Measurements from ENCODE around the gene ZBED6. TPM values are rescaled to one million over a fixed set of nuclear protein-coding genes. Genes with fewer than 3 reads are reported as not detected.

Gene ZBED6
- total and polyA plus RNA-seq, 2 experiments from 2014 or later = 2.5 to 4.8 TPM

DNA sequence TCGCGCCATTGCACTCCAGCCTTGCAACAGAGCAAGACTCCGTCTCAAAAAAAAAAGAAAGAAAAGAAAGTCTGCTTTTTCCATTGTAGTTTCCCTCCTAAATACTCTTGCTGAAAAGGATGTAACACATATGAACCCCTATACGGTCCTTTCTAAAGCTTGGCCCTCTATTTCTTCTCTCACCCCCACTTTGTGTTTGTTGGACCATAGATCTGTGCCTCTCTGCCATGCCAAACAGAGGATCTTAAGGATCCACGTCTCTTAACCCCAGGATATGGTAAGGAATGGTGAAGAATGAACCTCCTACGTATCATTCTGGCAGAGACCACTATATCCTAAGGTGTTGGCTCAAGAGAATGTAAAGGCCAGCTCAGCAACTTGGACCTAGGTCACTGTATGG, 49.1 kb upstream of the ZBED6 start:
- H3K36me3 ChIP-seq (ENCODE audit: insufficient read depth) = no peaks in the 10 kb centered on the region
- H3K4me3 Mint-ChIP-seq = no peak overlapping the region
- H4K20me1 ChIP-seq (replicated peaks; ENCODE audit: insufficient read depth) = no peaks in the 10 kb centered on the region
- no peak for TF ChIP-seq ZNF331 (CRISPR knock-in tag; IDR thresholded peaks at IDR 0.05; ENCODE audit: low read depth)
- TF ChIP-seq, protein P1, sequence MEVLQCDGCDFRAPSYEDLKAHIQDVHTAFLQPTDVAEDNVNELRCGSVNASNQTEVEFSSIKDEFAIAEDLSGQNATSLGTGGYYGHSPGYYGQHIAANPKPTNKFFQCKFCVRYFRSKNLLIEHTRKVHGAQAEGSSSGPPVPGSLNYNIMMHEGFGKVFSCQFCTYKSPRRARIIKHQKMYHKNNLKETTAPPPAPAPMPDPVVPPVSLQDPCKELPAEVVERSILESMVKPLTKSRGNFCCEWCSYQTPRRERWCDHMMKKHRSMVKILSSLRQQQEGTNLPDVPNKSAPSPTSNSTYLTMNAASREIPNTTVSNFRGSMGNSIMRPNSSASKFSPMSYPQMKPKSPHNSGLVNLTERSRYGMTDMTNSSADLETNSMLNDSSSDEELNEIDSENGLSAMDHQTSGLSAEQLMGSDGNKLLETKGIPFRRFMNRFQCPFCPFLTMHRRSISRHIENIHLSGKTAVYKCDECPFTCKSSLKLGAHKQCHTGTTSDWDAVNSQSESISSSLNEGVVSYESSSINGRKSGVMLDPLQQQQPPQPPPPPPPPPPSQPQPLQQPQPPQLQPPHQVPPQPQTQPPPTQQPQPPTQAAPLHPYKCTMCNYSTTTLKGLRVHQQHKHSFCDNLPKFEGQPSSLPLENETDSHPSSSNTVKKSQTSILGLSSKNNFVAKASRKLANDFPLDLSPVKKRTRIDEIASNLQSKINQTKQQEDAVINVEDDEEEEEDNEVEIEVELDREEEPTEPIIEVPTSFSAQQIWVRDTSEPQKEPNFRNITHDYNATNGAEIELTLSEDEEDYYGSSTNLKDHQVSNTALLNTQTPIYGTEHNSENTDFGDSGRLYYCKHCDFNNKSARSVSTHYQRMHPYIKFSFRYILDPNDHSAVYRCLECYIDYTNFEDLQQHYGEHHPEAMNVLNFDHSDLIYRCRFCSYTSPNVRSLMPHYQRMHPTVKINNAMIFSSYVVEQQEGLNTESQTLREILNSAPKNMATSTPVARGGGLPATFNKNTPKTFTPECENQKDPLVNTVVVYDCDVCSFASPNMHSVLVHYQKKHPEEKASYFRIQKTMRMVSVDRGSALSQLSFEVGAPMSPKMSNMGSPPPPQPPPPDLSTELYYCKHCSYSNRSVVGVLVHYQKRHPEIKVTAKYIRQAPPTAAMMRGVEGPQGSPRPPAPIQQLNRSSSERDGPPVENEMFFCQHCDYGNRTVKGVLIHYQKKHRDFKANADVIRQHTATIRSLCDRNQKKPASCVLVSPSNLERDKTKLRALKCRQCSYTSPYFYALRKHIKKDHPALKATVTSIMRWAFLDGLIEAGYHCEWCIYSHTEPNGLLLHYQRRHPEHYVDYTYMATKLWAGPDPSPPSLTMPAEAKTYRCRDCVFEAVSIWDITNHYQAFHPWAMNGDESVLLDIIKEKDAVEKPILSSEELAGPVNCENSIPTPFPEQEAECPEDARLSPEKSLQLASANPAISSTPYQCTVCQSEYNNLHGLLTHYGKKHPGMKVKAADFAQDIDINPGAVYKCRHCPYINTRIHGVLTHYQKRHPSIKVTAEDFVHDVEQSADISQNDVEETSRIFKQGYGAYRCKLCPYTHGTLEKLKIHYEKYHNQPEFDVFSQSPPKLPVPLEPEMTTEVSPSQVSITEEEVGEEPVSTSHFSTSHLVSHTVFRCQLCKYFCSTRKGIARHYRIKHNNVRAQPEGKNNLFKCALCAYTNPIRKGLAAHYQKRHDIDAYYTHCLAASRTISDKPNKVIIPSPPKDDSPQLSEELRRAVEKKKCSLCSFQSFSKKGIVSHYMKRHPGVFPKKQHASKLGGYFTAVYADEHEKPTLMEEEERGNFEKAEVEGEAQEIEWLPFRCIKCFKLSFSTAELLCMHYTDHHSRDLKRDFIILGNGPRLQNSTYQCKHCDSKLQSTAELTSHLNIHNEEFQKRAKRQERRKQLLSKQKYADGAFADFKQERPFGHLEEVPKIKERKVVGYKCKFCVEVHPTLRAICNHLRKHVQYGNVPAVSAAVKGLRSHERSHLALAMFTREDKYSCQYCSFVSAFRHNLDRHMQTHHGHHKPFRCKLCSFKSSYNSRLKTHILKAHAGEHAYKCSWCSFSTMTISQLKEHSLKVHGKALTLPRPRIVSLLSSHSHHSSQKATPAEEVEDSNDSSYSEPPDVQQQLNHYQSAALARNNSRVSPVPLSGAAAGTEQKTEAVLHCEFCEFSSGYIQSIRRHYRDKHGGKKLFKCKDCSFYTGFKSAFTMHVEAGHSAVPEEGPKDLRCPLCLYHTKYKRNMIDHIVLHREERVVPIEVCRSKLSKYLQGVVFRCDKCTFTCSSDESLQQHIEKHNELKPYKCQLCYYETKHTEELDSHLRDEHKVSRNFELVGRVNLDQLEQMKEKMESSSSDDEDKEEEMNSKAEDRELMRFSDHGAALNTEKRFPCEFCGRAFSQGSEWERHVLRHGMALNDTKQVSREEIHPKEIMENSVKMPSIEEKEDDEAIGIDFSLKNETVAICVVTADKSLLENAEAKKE (CRISPR knock-in tag; IDR thresholded peaks at IDR 0.05) = no peak
- TF ChIP-seq EZH2phosphoT487 (IDR thresholded peaks at IDR 0.05; ENCODE audit: unreplicated experiment) = no peak
- TF ChIP-seq CREB1 (CRISPR knock-in tag; IDR thresholded peaks at IDR 0.05; ENCODE audit: low read depth) = no peak
- TF ChIP-seq STAT1 (IDR thresholded peaks at IDR 0.05; ENCODE audit: unreplicated experiment) = no peak
- no peak for TF ChIP-seq ZNF114 (CRISPR knock-in tag; IDR thresholded peaks at IDR 0.05)
- TF ChIP-seq POLR2AphosphoS5 (IDR thresholded peaks at IDR 0.05; ENCODE audit: low read depth) = no peak
- no peak for TF ChIP-seq NANOG (IDR thresholded peaks at IDR 0.05; ENCODE audit: borderline replicate concordance)
- TF ChIP-seq, protein P2, sequence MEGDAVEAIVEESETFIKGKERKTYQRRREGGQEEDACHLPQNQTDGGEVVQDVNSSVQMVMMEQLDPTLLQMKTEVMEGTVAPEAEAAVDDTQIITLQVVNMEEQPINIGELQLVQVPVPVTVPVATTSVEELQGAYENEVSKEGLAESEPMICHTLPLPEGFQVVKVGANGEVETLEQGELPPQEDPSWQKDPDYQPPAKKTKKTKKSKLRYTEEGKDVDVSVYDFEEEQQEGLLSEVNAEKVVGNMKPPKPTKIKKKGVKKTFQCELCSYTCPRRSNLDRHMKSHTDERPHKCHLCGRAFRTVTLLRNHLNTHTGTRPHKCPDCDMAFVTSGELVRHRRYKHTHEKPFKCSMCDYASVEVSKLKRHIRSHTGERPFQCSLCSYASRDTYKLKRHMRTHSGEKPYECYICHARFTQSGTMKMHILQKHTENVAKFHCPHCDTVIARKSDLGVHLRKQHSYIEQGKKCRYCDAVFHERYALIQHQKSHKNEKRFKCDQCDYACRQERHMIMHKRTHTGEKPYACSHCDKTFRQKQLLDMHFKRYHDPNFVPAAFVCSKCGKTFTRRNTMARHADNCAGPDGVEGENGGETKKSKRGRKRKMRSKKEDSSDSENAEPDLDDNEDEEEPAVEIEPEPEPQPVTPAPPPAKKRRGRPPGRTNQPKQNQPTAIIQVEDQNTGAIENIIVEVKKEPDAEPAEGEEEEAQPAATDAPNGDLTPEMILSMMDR (conservative IDR thresholded peaks at IDR 0.05; ENCODE audit: low read depth in 2 of 2) = no peak
- no peak for TF ChIP-seq ETS1 (IDR thresholded peaks at IDR 0.05)
- no peak for TF ChIP-seq EZH2 (IDR thresholded peaks at IDR 0.05; ENCODE audit: low read depth, unreplicated experiment)
- no peak for TF ChIP-seq JUNB (IDR thresholded peaks at IDR 0.05; ENCODE audit: unreplicated experiment)
- TF ChIP-seq, protein P3, sequence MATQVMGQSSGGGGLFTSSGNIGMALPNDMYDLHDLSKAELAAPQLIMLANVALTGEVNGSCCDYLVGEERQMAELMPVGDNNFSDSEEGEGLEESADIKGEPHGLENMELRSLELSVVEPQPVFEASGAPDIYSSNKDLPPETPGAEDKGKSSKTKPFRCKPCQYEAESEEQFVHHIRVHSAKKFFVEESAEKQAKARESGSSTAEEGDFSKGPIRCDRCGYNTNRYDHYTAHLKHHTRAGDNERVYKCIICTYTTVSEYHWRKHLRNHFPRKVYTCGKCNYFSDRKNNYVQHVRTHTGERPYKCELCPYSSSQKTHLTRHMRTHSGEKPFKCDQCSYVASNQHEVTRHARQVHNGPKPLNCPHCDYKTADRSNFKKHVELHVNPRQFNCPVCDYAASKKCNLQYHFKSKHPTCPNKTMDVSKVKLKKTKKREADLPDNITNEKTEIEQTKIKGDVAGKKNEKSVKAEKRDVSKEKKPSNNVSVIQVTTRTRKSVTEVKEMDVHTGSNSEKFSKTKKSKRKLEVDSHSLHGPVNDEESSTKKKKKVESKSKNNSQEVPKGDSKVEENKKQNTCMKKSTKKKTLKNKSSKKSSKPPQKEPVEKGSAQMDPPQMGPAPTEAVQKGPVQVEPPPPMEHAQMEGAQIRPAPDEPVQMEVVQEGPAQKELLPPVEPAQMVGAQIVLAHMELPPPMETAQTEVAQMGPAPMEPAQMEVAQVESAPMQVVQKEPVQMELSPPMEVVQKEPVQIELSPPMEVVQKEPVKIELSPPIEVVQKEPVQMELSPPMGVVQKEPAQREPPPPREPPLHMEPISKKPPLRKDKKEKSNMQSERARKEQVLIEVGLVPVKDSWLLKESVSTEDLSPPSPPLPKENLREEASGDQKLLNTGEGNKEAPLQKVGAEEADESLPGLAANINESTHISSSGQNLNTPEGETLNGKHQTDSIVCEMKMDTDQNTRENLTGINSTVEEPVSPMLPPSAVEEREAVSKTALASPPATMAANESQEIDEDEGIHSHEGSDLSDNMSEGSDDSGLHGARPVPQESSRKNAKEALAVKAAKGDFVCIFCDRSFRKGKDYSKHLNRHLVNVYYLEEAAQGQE (IDR thresholded peaks at IDR 0.05; ENCODE audit: unreplicated experiment) = no peak
- no peak overlapping the region for H2AFZ ChIP-seq
- H3K27me3 ChIP-seq (ENCODE audit: insufficient read depth) = no peaks in the 10 kb centered on the region
- no peaks in the 10 kb centered on the region for H3K27me3 Mint-ChIP-seq (ENCODE audit: insufficient read depth, low read depth, poor library complexity)
- H3K9me2 ChIP-seq (ENCODE audit: insufficient read depth) = no peaks in the 10 kb centered on the region
- no peaks in the 10 kb centered on the region; the same call in 1 of the 3 replicates for H3K9me3 Mint-ChIP-seq
- no peak overlapping the region for H3K4me2 ChIP-seq
- H3K27ac Mint-ChIP-seq = no peak overlapping the region
- DNase-seq (ENCODE audit: low spot score) (no peak), ATAC-seq (no peak)
- no peaks in the 10 kb centered on the region for H3K36me3 Mint-ChIP-seq (ENCODE audit: low read depth)
- H3F3A ChIP-seq (replicated peaks; ENCODE audit: low read depth) = no peaks in the 10 kb centered on the region
- no peak overlapping the region for H3K4me3 ChIP-seq
- H3K4me1 ChIP-seq (ENCODE audit: insufficient read depth) = peaks cover 25% of the 10 kb centered on the region
- no peak overlapping the region for H3K27ac ChIP-seq (ENCODE audit: low read depth)
- peaks cover 27% of the 10 kb centered on the region for H3K4me1 Mint-ChIP-seq
- H3K79me2 ChIP-seq (replicated peaks; ENCODE audit: insufficient read depth) = no peaks in the 10 kb centered on the region
